ENCODE data around the gene SLC35D1. TPM values are rescaled to one million over a fixed set of nuclear protein-coding genes. Genes with fewer than 3 reads are reported as not detected.

SLC35D1 gene
- total RNA-seq, 1 donor from 2014 or later = 15.5 TPM

DNA sequence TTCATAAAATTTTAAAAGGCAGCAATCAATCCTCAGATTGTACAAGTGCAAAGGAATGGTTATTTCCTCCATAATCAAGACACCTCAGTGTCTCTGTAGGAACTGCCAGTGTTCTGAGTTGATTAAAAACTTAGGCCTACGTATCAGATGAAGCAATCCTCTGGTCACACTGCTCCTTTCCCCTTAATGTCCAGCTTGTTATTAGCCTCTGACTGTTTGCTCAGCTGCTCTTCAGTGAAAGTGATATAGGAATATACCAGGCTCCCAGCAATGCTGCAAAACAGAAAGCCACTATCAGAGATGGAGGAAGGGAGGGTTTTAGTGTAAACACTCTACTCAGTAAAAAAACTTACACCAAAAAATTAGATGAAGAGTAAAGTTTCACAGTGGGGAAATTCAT lies 49.8 kb downstream of the SLC35D1 start:
- H3K9me3 Mint-ChIP-seq = no peaks in the 10 kb centered on the region
- H3K36me3 Mint-ChIP-seq = peaks cover 27% of the 10 kb centered on the region
- no peak for DNase-seq (ENCODE audit: low spot score in 2 of 2, unreplicated experiment in 2 of 2)
- no peak overlapping the region for H3K4me3 Mint-ChIP-seq
- H3K4me1 Mint-ChIP-seq = peaks cover 1% of the 10 kb centered on the region
- no peak overlapping the region for H3K27ac Mint-ChIP-seq
- no peaks in the 10 kb centered on the region for H3K27me3 Mint-ChIP-seq (ENCODE audit: low read depth)
- TF ChIP-seq, protein P1, sequence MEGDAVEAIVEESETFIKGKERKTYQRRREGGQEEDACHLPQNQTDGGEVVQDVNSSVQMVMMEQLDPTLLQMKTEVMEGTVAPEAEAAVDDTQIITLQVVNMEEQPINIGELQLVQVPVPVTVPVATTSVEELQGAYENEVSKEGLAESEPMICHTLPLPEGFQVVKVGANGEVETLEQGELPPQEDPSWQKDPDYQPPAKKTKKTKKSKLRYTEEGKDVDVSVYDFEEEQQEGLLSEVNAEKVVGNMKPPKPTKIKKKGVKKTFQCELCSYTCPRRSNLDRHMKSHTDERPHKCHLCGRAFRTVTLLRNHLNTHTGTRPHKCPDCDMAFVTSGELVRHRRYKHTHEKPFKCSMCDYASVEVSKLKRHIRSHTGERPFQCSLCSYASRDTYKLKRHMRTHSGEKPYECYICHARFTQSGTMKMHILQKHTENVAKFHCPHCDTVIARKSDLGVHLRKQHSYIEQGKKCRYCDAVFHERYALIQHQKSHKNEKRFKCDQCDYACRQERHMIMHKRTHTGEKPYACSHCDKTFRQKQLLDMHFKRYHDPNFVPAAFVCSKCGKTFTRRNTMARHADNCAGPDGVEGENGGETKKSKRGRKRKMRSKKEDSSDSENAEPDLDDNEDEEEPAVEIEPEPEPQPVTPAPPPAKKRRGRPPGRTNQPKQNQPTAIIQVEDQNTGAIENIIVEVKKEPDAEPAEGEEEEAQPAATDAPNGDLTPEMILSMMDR (IDR thresholded peaks at IDR 0.05; ENCODE audit: unreplicated experiment) = no peak

- TF ChIP-seq, protein P1 (IDR thresholded peaks at IDR 0.05; ENCODE audit: unreplicated experiment) = no peak
- H3K4me1 Mint-ChIP-seq = peaks cover 1% of the 10 kb centered on the region
- no peaks in the 10 kb centered on the region for H3K27me3 Mint-ChIP-seq (ENCODE audit: low read depth)
- no peaks in the 10 kb centered on the region for H3K9me3 Mint-ChIP-seq
- DNase-seq (ENCODE audit: low spot score in 2 of 2, unreplicated experiment in 2 of 2) = no peak
- H3K4me3 Mint-ChIP-seq = no peak overlapping the region
- H3K27ac Mint-ChIP-seq = no peak overlapping the region
- H3K36me3 Mint-ChIP-seq = peaks cover 19% of the 10 kb centered on the region
These were observed 52.1 kb downstream of the SLC35D1 start for GRCh38 chr1:67001682-67002425.

GRCh38 chr1:66999640-67000400 lies 54.1 kb downstream of the SLC35D1 start:
- Mint-ChIP-seq H3K27me3 (ENCODE audit: low read depth) (no peaks in the 10 kb centered on the region), H3K9me3 (no peaks in the 10 kb centered on the region), H3K4me3 (no peak overlapping the region), H3K4me1 (peaks cover 1% of the 10 kb centered on the region), H3K27ac (peak overlapping the region; percentile 44), H3K36me3 (peaks cover 21% of the 10 kb centered on the region)
- TF ChIP-seq, protein P1 (IDR thresholded peaks at IDR 0.05; ENCODE audit: unreplicated experiment) = no peak
- no peak for DNase-seq (ENCODE audit: low spot score in 2 of 2, unreplicated experiment in 2 of 2)

DNA sequence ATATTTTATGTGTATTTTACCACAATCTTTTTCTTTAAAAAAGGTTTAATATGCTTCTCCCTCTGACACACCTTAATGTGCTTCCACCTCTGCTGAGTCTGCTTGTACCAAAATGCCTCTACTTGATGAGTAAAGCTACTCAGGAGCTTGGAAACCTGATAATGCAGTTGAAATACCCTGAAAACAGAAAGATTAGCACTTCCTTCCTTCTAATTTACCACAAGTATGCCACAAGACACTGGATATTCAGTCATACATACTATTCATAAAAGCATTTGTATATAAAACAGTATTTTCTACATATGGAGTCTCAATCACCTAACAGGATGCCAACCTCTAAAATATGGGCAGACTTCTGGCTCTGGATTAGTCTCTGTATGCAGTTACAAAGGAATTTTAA lies 55.0 kb downstream of the SLC35D1 start:
- peaks cover 21% of the 10 kb centered on the region for H3K36me3 Mint-ChIP-seq
- no peak for DNase-seq (ENCODE audit: low spot score in 2 of 2, unreplicated experiment in 2 of 2)
- TF ChIP-seq, protein P1 (IDR thresholded peaks at IDR 0.05; ENCODE audit: unreplicated experiment) = no peak
- H3K27ac Mint-ChIP-seq = no peak overlapping the region
- H3K27me3 Mint-ChIP-seq (ENCODE audit: low read depth) = no peaks in the 10 kb centered on the region
- H3K4me3 Mint-ChIP-seq = no peak overlapping the region
- peaks cover 1% of the 10 kb centered on the region for H3K4me1 Mint-ChIP-seq
- H3K9me3 Mint-ChIP-seq = no peaks in the 10 kb centered on the region

DNA sequence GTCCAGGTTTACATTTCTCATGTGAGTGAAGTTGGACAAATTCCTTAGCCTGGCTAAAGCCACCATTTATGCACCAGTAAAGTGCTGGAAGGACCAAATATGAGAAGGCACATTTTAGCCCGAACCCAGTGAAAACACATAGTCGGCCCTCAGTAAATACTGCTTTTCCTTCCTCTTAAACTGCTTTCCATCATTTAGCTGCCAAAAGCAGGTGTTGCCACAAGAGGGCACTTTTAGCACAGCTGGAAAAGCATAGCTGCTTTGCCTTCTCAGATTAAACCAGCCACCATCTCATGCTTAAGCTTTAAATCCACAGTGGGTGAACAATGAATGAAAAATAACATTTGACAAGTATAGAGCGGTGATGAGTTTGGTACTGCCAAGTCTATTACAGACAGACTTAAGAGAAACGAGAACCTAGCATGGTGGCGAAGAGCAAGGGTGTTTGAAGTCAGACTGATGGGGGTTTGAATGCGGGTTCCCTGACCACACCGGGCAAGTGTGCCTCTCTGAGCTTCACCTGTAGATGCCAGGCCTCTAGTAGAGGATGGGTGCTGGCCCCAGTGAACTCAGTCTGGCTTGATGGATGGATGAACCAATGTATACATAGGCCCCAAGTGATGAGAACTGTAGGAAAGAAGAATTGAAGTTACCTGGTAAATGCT lies 57.8 kb downstream of the SLC35D1 start:
- H3K36me3 Mint-ChIP-seq = peaks cover 9% of the 10 kb centered on the region
- no peaks in the 10 kb centered on the region for H3K27me3 Mint-ChIP-seq (ENCODE audit: low read depth)
- no peak overlapping the region for H3K4me3 Mint-ChIP-seq
- TF ChIP-seq, protein P1 (IDR thresholded peaks at IDR 0.05; ENCODE audit: unreplicated experiment) = no peak
- no peaks in the 10 kb centered on the region for H3K9me3 Mint-ChIP-seq
- peak in 1 of 2 experiments; percentile 46 for DNase-seq (ENCODE audit: low spot score in 2 of 2, unreplicated experiment in 2 of 2)
- peaks cover 4% of the 10 kb centered on the region for H3K4me1 Mint-ChIP-seq
- H3K27ac Mint-ChIP-seq = no peak overlapping the region

All from mesothelial cell of epicardium (in vitro differentiated cells).